Trophoblast cell (in vitro differentiated cells and primary cell): ENCODE results near the gene LRMDA.

Source experiments
- DNase-seq, 2 donors: peaks; one replicate each; pipeline ENCODE4 v3.0.0-alpha.2; 2016
- H2AFZ ChIP-seq: 2 replicates; pipeline ENCODE4 v1.6.1; 2013; ENCODE audit warnings: low read length, moderate library complexity, mild to moderate bottlenecking; ENCODE audit not compliant: insufficient read depth, poor library complexity
- H2AK5ac ChIP-seq: 2 replicates; pipeline ENCODE4 v1.6.1; 2013; ENCODE audit warnings: mild to moderate bottlenecking, low read length
- H2BK120ac ChIP-seq: 2 replicates; pipeline ENCODE4 v1.6.1; 2013; ENCODE audit warnings: low read length, mild to moderate bottlenecking, moderate library complexity; ENCODE audit not compliant: insufficient read depth, poor library complexity
- H2BK12ac ChIP-seq: 2 replicates; pipeline ENCODE4 v1.6.1; 2013; ENCODE audit warnings: mild to moderate bottlenecking, low read length, moderate library complexity
- H2BK5ac ChIP-seq: 2 replicates; pipeline ENCODE4 v1.6.1; 2013; ENCODE audit warnings: low read length, low read depth, moderate library complexity, mild to moderate bottlenecking; ENCODE audit not compliant: poor library complexity
- H3K14ac ChIP-seq: 2 replicates; pipeline ENCODE4 v1.6.1; 2013; ENCODE audit warnings: mild to moderate bottlenecking, low read length
- H3K18ac ChIP-seq: 2 replicates; pipeline ENCODE4 v1.6.1; 2013; ENCODE audit warnings: mild to moderate bottlenecking, low read length
- H3K23ac ChIP-seq: 2 replicates; pipeline ENCODE4 v1.6.1; 2013; ENCODE audit warnings: low read length
- H3K27ac ChIP-seq: 2 replicates; pipeline ENCODE4 v1.5.1; 2013; ENCODE audit warnings: low read depth, mild to moderate bottlenecking, inconsistent platforms, low read length, moderate library complexity
- H3K27me3 ChIP-seq: 2 replicates; pipeline ENCODE4 v1.6.1; 2013; ENCODE audit warnings: inconsistent platforms, mild to moderate bottlenecking, low read length, moderate library complexity; ENCODE audit not compliant: insufficient read depth
- H3K36me3 ChIP-seq, 2 experiments: 1 replicate in 1 of 2; 2 replicates in 1 of 2; pipeline ENCODE4 v1.6.1; 2013; ENCODE audit warnings: low read length in 2 of 2, mild to moderate bottlenecking in 2 of 2, moderate library complexity in 1 of 2; ENCODE audit not compliant: insufficient read depth in 2 of 2, control insufficient read depth in 1 of 2
- H3K4ac ChIP-seq: 2 replicates; pipeline ENCODE4 v1.6.1; 2013; ENCODE audit warnings: low read depth, mild to moderate bottlenecking, low read length, moderate library complexity
- H3K4me1 ChIP-seq, 2 experiments: 1 replicate in 1 of 2; 2 replicates in 1 of 2; pipeline ENCODE4 v1.6.1; 2013; ENCODE audit warnings: low read length in 2 of 2, mild to moderate bottlenecking in 2 of 2, moderate library complexity in 1 of 2; ENCODE audit not compliant: insufficient read depth in 2 of 2, control insufficient read depth in 1 of 2
- H3K4me2 ChIP-seq: 2 replicates; pipeline ENCODE4 v1.6.1; 2013; ENCODE audit warnings: inconsistent platforms, mild to moderate bottlenecking, low read length, moderate library complexity
- H3K4me3 ChIP-seq: 2 replicates; pipeline ENCODE4 v1.5.1; 2013; ENCODE audit warnings: mild to moderate bottlenecking, low read depth, low read length, inconsistent platforms
- H3K79me1 ChIP-seq: one replicate; pipeline ENCODE4 v1.6.1; 2013; ENCODE audit warnings: low read length
- H3K79me2 ChIP-seq: 2 replicates; pipeline ENCODE4 v1.6.1; 2013; ENCODE audit warnings: low read length, mild to moderate bottlenecking; ENCODE audit not compliant: control insufficient read depth, insufficient read depth, poor library complexity
- H3K9ac ChIP-seq: 2 replicates; pipeline ENCODE4 v1.6.1; 2013; ENCODE audit warnings: mild to moderate bottlenecking, low read length
- H3K9me3 ChIP-seq: 2 replicates; pipeline ENCODE4 v1.6.1; 2013; ENCODE audit warnings: low read depth, mild to moderate bottlenecking, control low read depth, inconsistent platforms, low read length; ENCODE audit not compliant: insufficient read depth
- H4K12ac ChIP-seq: 2 replicates; pipeline ENCODE4 v1.6.1; 2013; ENCODE audit warnings: low read depth, mild to moderate bottlenecking, low read length, moderate library complexity
- H4K8ac ChIP-seq: 2 replicates; pipeline ENCODE4 v1.6.1; 2013; ENCODE audit warnings: low read depth, mild to moderate bottlenecking, low read length, moderate library complexity
- H4K91ac ChIP-seq: one replicate; pipeline ENCODE4 v1.6.1; 2013; ENCODE audit warnings: low read depth, mild to moderate bottlenecking, low read length, moderate library complexity
- WGBS: extraction: QIAGEN DNeasy Blood & Tissue Kit; methylation state at CpG from one replicate; pipeline ENCODE4 v1.1.7; 2013; ENCODE audit warnings: missing lambda C conversion rate; ENCODE audit not compliant: insufficient read length, insufficient coverage; ENCODE audit errors: extremely low coverage; 5-methylcytosine and 5-hydroxymethylcytosine counted together

The LRMDA gene

GRCh38 chr10:75456122-75456521, 24.7 kb downstream of the LRMDA start:
- Histone ChIP-seq H2AFZ (no peak overlapping the region), H3K18ac (no peak overlapping the region), H2BK5ac (no peak overlapping the region), H4K8ac (no peak overlapping the region), H2AK5ac (no peak overlapping the region), H3K23ac (no peak overlapping the region), H3K4ac (no peak overlapping the region), H3K36me3 (no peaks in the 10 kb centered on the region), H3K27me3 (peaks cover 5% of the 10 kb centered on the region), H3K4me3 (no peak overlapping the region), H3K9me3 (no peaks in the 10 kb centered on the region), H3K9ac (no peak overlapping the region), H2BK12ac (no peak overlapping the region), H3K27ac (no peak overlapping the region), H3K14ac (no peak overlapping the region), H2BK120ac (no peak overlapping the region), H3K4me1 (peaks cover 2 to 3% of the 10 kb centered on the region in 2 experiments), H3K79me1 (no peaks in the 10 kb centered on the region), H3K79me2 (no peaks in the 10 kb centered on the region), H4K91ac (no peak overlapping the region), H4K12ac (no peak overlapping the region), H3K4me2 (no peak overlapping the region)
- no peak for DNase-seq
- no CpG with 5 or more reads among the region's 9 CpGs for WGBS

- H3K4me3 ChIP-seq = no peak overlapping the region
- H3K4ac ChIP-seq = no peak overlapping the region
- H3K79me1 ChIP-seq = peaks cover 1% of the 10 kb centered on the region
- H3K9ac ChIP-seq = no peak overlapping the region
- no peak overlapping the region for H3K18ac ChIP-seq
- H2BK120ac ChIP-seq = no peak overlapping the region
- H2BK12ac ChIP-seq = no peak overlapping the region
- H3K14ac ChIP-seq = no peak overlapping the region
- 100% methylated on average over 1 of the region's 1 CpG for WGBS
- no peak overlapping the region for H3K27ac ChIP-seq
- H3K36me3 ChIP-seq = no peaks in the 10 kb centered on the region
- no peak for DNase-seq
- no peak overlapping the region for H2AK5ac ChIP-seq
- H4K8ac ChIP-seq = no peak overlapping the region
- H3K9me3 ChIP-seq = no peaks in the 10 kb centered on the region
- H3K27me3 ChIP-seq = no peaks in the 10 kb centered on the region
- no peak overlapping the region for H4K91ac ChIP-seq
- no peak overlapping the region for H4K12ac ChIP-seq
- H3K79me2 ChIP-seq = no peaks in the 10 kb centered on the region
- H3K4me2 ChIP-seq = no peak overlapping the region
- H3K4me1 ChIP-seq = peaks cover 4 to 9% of the 10 kb centered on the region in 2 experiments
- H2AFZ ChIP-seq = no peak overlapping the region
- no peak overlapping the region for H3K23ac ChIP-seq
- no peak overlapping the region for H2BK5ac ChIP-seq
These were observed 28.6 kb downstream of the LRMDA start for GRCh38 chr10:75460059-75460458.

GRCh38 chr10:75461672-75462649, 30.5 kb downstream of the LRMDA start:
- H2BK5ac ChIP-seq = no peak overlapping the region
- no peaks in the 10 kb centered on the region for H3K9me3 ChIP-seq
- H3K27ac ChIP-seq = no peak overlapping the region
- no peak overlapping the region for H3K14ac ChIP-seq
- H3K9ac ChIP-seq = no peak overlapping the region
- H2AK5ac ChIP-seq = no peak overlapping the region
- H3K4ac ChIP-seq = no peak overlapping the region
- no peak overlapping the region for H4K8ac ChIP-seq
- DNase-seq = no peak
- peaks cover 2 to 13% of the 10 kb centered on the region in 2 experiments for H3K4me1 ChIP-seq
- H2BK12ac ChIP-seq = no peak overlapping the region
- H3K36me3 ChIP-seq = no peaks in the 10 kb centered on the region
- H3K18ac ChIP-seq = no peak overlapping the region
- no peak overlapping the region for H3K23ac ChIP-seq
- H3K79me1 ChIP-seq = peaks cover 1% of the 10 kb centered on the region
- H3K4me3 ChIP-seq = no peak overlapping the region
- H3K27me3 ChIP-seq = no peaks in the 10 kb centered on the region
- H3K4me2 ChIP-seq = no peak overlapping the region
- H4K91ac ChIP-seq = no peak overlapping the region
- H2AFZ ChIP-seq = no peak overlapping the region
- no peak overlapping the region for H2BK120ac ChIP-seq
- no CpG with 5 or more reads among the region's 15 CpGs for WGBS
- H4K12ac ChIP-seq = no peak overlapping the region
- H3K79me2 ChIP-seq = no peaks in the 10 kb centered on the region

DNA sequence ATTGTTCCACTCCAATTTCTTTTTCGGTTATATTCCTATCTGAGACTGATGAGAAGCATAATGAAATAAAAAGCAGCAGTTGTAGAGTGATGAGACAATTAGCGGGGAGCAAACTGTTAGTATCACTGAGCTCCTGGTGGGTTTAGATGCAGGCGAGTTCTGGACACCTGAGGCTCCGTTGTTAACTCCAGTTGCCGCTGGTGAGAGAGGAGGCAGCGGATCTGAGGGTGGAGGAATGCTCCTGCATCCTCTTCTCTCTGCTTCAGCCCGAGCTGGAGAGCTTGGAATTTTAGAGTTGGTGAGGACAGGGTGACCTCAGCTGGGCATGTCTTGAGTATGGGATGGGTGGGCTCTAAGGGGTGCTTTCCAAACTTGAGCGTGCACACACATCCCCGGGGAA, 31.4 kb downstream of the LRMDA start:
- Histone ChIP-seq H2BK120ac (no peak overlapping the region), H3K18ac (no peak overlapping the region), H2AK5ac (no peak overlapping the region), H4K12ac (no peak overlapping the region), H2AFZ (no peak overlapping the region), H2BK5ac (no peak overlapping the region), H3K9me3 (no peaks in the 10 kb centered on the region), H3K36me3 (no peaks in the 10 kb centered on the region), H3K4me3 (no peak overlapping the region), H3K4ac (no peak overlapping the region), H4K8ac (no peak overlapping the region), H3K27ac (no peak overlapping the region), H3K9ac (no peak overlapping the region), H3K79me1 (peaks cover 1% of the 10 kb centered on the region), H3K14ac (no peak overlapping the region), H2BK12ac (no peak overlapping the region), H3K27me3 (no peaks in the 10 kb centered on the region), H3K79me2 (no peaks in the 10 kb centered on the region), H3K23ac (no peak overlapping the region), H4K91ac (no peak overlapping the region), H3K4me1 (peaks cover 2 to 13% of the 10 kb centered on the region in 2 experiments), H3K4me2 (no peak overlapping the region)
- no peak for DNase-seq
- no CpG with 5 or more reads among the region's 9 CpGs for WGBS
